ENCODE results near the gene ZNF277.

ZNF277 gene

GRCh38 chr7:112205343-112206237, 905 bp upstream of the ZNF277 start:
- peak overlapping the region; percentile 48 for H2BK15ac ChIP-seq (ENCODE audit: low read depth, poor library complexity, severe bottlenecking)
- peak overlapping the region; percentile 11 for H4K91ac ChIP-seq (ENCODE audit: low read length)
- H3K79me1 ChIP-seq (replicated peaks; ENCODE audit: low read length, poor library complexity, severe bottlenecking) = peaks cover 2% of the 10 kb centered on the region
- no peaks in the 10 kb centered on the region for H3K27me3 ChIP-seq (ENCODE audit: control insufficient read depth in 1 of 2, insufficient read depth in 1 of 2, low read length in 2 of 2)
- H3K36me3 ChIP-seq (ENCODE audit: control insufficient read depth in 1 of 2, insufficient read depth in 2 of 2, low read depth in 1 of 2, low read length in 2 of 2) = no peaks in the 10 kb centered on the region
- peak; percentile 83 for DNase-seq
- peak overlapping the region; percentile 77 to 93 for H3K4me3 ChIP-seq (ENCODE audit: insufficient read depth in 1 of 2, low read depth in 1 of 2, low read length in 2 of 2)
- H3K4me1 ChIP-seq (ENCODE audit: control insufficient read depth, insufficient read depth, low read depth, low read length) = peaks cover 2% of the 10 kb centered on the region
- peak overlapping the region; percentile 90 for H3K9ac ChIP-seq (ENCODE audit: low read length)
- H4K8ac ChIP-seq (ENCODE audit: low read length) = no peak overlapping the region
- peak overlapping the region in 1 of 2 experiments; percentile 45 for H3K14ac ChIP-seq (ENCODE audit: low read length in 2 of 2)
- peak overlapping the region in 1 of 2 experiments; percentile 16 for H3K23ac ChIP-seq (ENCODE audit: low read length in 2 of 2)
- peak overlapping the region; percentile 22 to 28 for H3K18ac ChIP-seq (ENCODE audit: low read depth in 1 of 2, low read length in 2 of 2)
- H3K27ac ChIP-seq (ENCODE audit: low read length, poor library complexity, severe bottlenecking) = peak overlapping the region; percentile 78
- H2BK12ac ChIP-seq (ENCODE audit: low read length in 2 of 2) = peak overlapping the region in 1 of 2 experiments; percentile 28
- H3K4me2 ChIP-seq (ENCODE audit: low read length, poor library complexity, severe bottlenecking) = peak overlapping the region; percentile 57
- H2AK5ac ChIP-seq (ENCODE audit: low read length, severe bottlenecking) = no peak overlapping the region
- WGBS = under 1% methylated on average over 59 of the region's 69 CpGs
- H2BK5ac ChIP-seq (ENCODE audit: low read depth, low read length, poor library complexity, severe bottlenecking) = no peak overlapping the region
- H2BK120ac ChIP-seq (ENCODE audit: low read depth, low read length) = no peak overlapping the region
- H3K4ac ChIP-seq (ENCODE audit: low read depth in 1 of 2, low read length in 2 of 2) = peak overlapping the region in 1 of 2 experiments; percentile 81
- H2AFZ ChIP-seq (ENCODE audit: low read depth, low read length) = peak overlapping the region; percentile 20
- H3K9me3 ChIP-seq (ENCODE audit: control insufficient read depth, low read length) = no peaks in the 10 kb centered on the region

DNA sequence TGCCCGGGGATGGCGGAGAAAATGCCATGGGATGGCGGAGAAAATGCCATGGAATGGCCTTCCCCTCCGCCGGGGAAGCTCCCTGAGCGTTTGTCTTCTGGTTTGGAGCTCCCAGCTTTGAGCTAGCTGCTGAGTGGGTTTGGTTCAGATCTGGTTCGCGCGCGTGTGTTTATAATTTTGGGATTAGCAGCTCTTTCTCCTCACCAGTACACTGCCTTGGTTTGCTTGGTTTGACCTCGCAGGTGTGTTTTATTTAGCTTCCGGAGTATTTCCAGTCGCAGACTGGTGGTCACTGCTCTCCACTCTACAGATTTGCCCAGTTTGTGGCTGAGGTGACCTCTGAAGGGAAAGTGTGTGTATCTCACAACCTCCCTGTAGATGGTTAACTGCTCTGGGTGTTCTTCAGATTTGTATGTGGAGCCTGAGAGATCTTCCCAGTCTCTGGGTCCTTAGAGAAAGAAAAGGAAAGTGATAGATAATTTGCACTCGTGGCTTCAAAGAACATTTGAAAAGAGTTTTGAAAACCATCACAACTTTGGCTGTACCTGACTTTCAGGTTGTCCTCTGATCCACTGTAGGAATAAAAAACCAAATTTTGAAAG, 597 bp downstream of the ZNF277 start:
- no peaks in the 10 kb centered on the region for H3K27me3 ChIP-seq (ENCODE audit: control insufficient read depth in 1 of 2, insufficient read depth in 1 of 2, low read length in 2 of 2)
- peak overlapping the region; percentile 92 to 93 for H3K4me3 ChIP-seq (ENCODE audit: insufficient read depth in 1 of 2, low read depth in 1 of 2, low read length in 2 of 2)
- peak overlapping the region; percentile 44 for H2AFZ ChIP-seq (ENCODE audit: low read depth, low read length)
- H3K4me1 ChIP-seq (ENCODE audit: control insufficient read depth, insufficient read depth, low read depth, low read length) = peaks cover 2% of the 10 kb centered on the region
- no peaks in the 10 kb centered on the region for H3K36me3 ChIP-seq (ENCODE audit: control insufficient read depth in 1 of 2, insufficient read depth in 2 of 2, low read depth in 1 of 2, low read length in 2 of 2)
- no peak overlapping the region for H3K4ac ChIP-seq (ENCODE audit: low read depth in 1 of 2, low read length in 2 of 2)
- peak overlapping the region; percentile 84 to 94 for H3K18ac ChIP-seq (ENCODE audit: low read depth in 1 of 2, low read length in 2 of 2)
- H3K4me2 ChIP-seq (ENCODE audit: low read length, poor library complexity, severe bottlenecking) = peak overlapping the region; percentile 49
- 0% methylated on average over 12 of the region's 14 CpGs for WGBS
- H3K23ac ChIP-seq (ENCODE audit: low read length in 2 of 2) = no peak overlapping the region
- no peak overlapping the region for H4K91ac ChIP-seq (ENCODE audit: low read length)
- H3K79me1 ChIP-seq (replicated peaks; ENCODE audit: low read length, poor library complexity, severe bottlenecking) = peaks cover 2% of the 10 kb centered on the region
- H2BK15ac ChIP-seq (ENCODE audit: low read depth, poor library complexity, severe bottlenecking) = no peak overlapping the region
- peak overlapping the region; percentile 90 for H3K9ac ChIP-seq (ENCODE audit: low read length)
- H2BK12ac ChIP-seq (ENCODE audit: low read length in 2 of 2) = no peak overlapping the region
- H2BK5ac ChIP-seq (ENCODE audit: low read depth, low read length, poor library complexity, severe bottlenecking) = no peak overlapping the region
- H2AK5ac ChIP-seq (ENCODE audit: low read length, severe bottlenecking) = no peak overlapping the region
- no peak overlapping the region for H2BK120ac ChIP-seq (ENCODE audit: low read depth, low read length)
- no peaks in the 10 kb centered on the region for H3K9me3 ChIP-seq (ENCODE audit: control insufficient read depth, low read length)
- H4K8ac ChIP-seq (ENCODE audit: low read length) = peak overlapping the region; percentile 94
- peak; percentile 36 for DNase-seq
- H3K27ac ChIP-seq (ENCODE audit: low read length, poor library complexity, severe bottlenecking) = peak overlapping the region; percentile 33
- H3K14ac ChIP-seq (ENCODE audit: low read length in 2 of 2) = peak overlapping the region in 1 of 2 experiments; percentile 22

DNA sequence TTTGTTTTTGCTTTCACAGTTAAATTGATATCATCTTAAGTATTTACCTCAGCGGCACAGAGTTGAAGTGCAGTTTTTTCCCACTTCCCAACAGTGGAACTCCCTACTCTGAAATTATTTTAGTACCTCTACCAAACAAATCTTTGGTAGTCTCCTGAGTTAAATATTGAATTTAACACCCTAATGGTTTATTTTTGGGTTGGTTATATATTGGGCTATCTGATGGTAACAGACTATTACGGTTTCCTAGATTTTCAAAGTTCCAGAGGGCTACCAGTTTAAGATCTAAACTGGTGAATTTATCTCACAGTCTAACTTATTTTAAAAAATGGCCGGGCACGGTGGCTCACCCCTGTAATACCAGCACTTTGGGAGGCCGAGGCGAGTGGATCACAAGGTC, 1.3 kb downstream of the ZNF277 start:
- Histone ChIP-seq H3K9me3 (ENCODE audit: control insufficient read depth, low read length) (no peaks in the 10 kb centered on the region), H3K4ac (ENCODE audit: low read depth in 1 of 2, low read length in 2 of 2) (no peak overlapping the region), H3K4me3 (ENCODE audit: insufficient read depth in 1 of 2, low read depth in 1 of 2, low read length in 2 of 2) (peak overlapping the region in 1 of 2 experiments; percentile 93), H2BK12ac (ENCODE audit: low read length in 2 of 2) (no peak overlapping the region), H3K27me3 (ENCODE audit: control insufficient read depth in 1 of 2, insufficient read depth in 1 of 2, low read length in 2 of 2) (no peaks in the 10 kb centered on the region), H3K18ac (ENCODE audit: low read depth in 1 of 2, low read length in 2 of 2) (no peak overlapping the region), H2AFZ (ENCODE audit: low read depth, low read length) (no peak overlapping the region), H4K8ac (ENCODE audit: low read length) (no peak overlapping the region), H3K4me1 (ENCODE audit: control insufficient read depth, insufficient read depth, low read depth, low read length) (no peaks in the 10 kb centered on the region), H2BK15ac (ENCODE audit: low read depth, poor library complexity, severe bottlenecking) (no peak overlapping the region), H2AK5ac (ENCODE audit: low read length, severe bottlenecking) (no peak overlapping the region), H3K36me3 (ENCODE audit: control insufficient read depth in 1 of 2, insufficient read depth in 2 of 2, low read depth in 1 of 2, low read length in 2 of 2) (no peaks in the 10 kb centered on the region), H3K4me2 (ENCODE audit: low read length, poor library complexity, severe bottlenecking) (no peak overlapping the region), H4K91ac (ENCODE audit: low read length) (no peak overlapping the region), H3K9ac (ENCODE audit: low read length) (peak overlapping the region; percentile 90), H2BK120ac (ENCODE audit: low read depth, low read length) (no peak overlapping the region), H3K14ac (ENCODE audit: low read length in 2 of 2) (no peak overlapping the region), H3K23ac (ENCODE audit: low read length in 2 of 2) (no peak overlapping the region), H3K27ac (ENCODE audit: low read length, poor library complexity, severe bottlenecking) (no peak overlapping the region), H3K79me1 (replicated peaks; ENCODE audit: low read length, poor library complexity, severe bottlenecking) (peaks cover 2% of the 10 kb centered on the region), H2BK5ac (ENCODE audit: low read depth, low read length, poor library complexity, severe bottlenecking) (no peak overlapping the region)
- 96% methylated on average over 6 of the region's 6 CpGs for WGBS
- no peak for DNase-seq

- Histone ChIP-seq H3K4me1 (ENCODE audit: control insufficient read depth, insufficient read depth, low read depth, low read length) (no peaks in the 10 kb centered on the region), H3K4me3 (ENCODE audit: insufficient read depth in 1 of 2, low read depth in 1 of 2, low read length in 2 of 2) (peak overlapping the region in 1 of 2 experiments; percentile 33), H3K14ac (ENCODE audit: low read length in 2 of 2) (no peak overlapping the region), H3K4ac (ENCODE audit: low read depth in 1 of 2, low read length in 2 of 2) (no peak overlapping the region), H3K23ac (ENCODE audit: low read length in 2 of 2) (no peak overlapping the region), H3K18ac (ENCODE audit: low read depth in 1 of 2, low read length in 2 of 2) (peak overlapping the region in 1 of 2 experiments; percentile 29), H3K79me1 (replicated peaks; ENCODE audit: low read length, poor library complexity, severe bottlenecking) (peaks cover 6% of the 10 kb centered on the region), H4K8ac (ENCODE audit: low read length) (no peak overlapping the region), H2AK5ac (ENCODE audit: low read length, severe bottlenecking) (peak overlapping the region; percentile 62), H2BK120ac (ENCODE audit: low read depth, low read length) (no peak overlapping the region), H3K27me3 (ENCODE audit: control insufficient read depth in 1 of 2, insufficient read depth in 1 of 2, low read length in 2 of 2) (no peaks in the 10 kb centered on the region), H2AFZ (ENCODE audit: low read depth, low read length) (no peak overlapping the region), H2BK15ac (ENCODE audit: low read depth, poor library complexity, severe bottlenecking) (no peak overlapping the region), H3K4me2 (ENCODE audit: low read length, poor library complexity, severe bottlenecking) (no peak overlapping the region), H4K91ac (ENCODE audit: low read length) (no peak overlapping the region), H3K36me3 (ENCODE audit: control insufficient read depth in 1 of 2, insufficient read depth in 2 of 2, low read depth in 1 of 2, low read length in 2 of 2) (no peaks in the 10 kb centered on the region), H3K27ac (ENCODE audit: low read length, poor library complexity, severe bottlenecking) (peak overlapping the region; percentile 82), H3K9me3 (ENCODE audit: control insufficient read depth, low read length) (no peaks in the 10 kb centered on the region), H2BK12ac (ENCODE audit: low read length in 2 of 2) (no peak overlapping the region), H3K9ac (ENCODE audit: low read length) (no peak overlapping the region), H2BK5ac (ENCODE audit: low read depth, low read length, poor library complexity, severe bottlenecking) (peak overlapping the region; percentile 44)
- WGBS = 63% methylated on average over 1 of the region's 1 CpG
- DNase-seq = peak; percentile 42
Observed at GRCh38 chr7:112211348-112211907, 4.9 kb downstream of the ZNF277 start.

Measured in mesenchymal stem cell (in vitro differentiated cells and primary cell).